B cell (primary cell): ENCODE data around the gene DDRGK1.

Experiments used
- EZH2 ChIP-seq: IDR thresholded peaks from 2 replicates; pipeline ENCODE4 v1.6.1; 2012; ENCODE audit warnings: borderline replicate concordance, low read depth, mild to moderate bottlenecking, moderate library complexity, low read length; ENCODE audit not compliant: insufficient read depth, poor library complexity, severe bottlenecking
- TF ChIP-seq, protein P1 (sequence below): fragments of 200-600 bp; IDR thresholded peaks from one replicate; pipeline ENCODE4 v1.8.0; 2022; ENCODE audit warnings: antibody characterized with exemption, mild to moderate bottlenecking

DNA sequence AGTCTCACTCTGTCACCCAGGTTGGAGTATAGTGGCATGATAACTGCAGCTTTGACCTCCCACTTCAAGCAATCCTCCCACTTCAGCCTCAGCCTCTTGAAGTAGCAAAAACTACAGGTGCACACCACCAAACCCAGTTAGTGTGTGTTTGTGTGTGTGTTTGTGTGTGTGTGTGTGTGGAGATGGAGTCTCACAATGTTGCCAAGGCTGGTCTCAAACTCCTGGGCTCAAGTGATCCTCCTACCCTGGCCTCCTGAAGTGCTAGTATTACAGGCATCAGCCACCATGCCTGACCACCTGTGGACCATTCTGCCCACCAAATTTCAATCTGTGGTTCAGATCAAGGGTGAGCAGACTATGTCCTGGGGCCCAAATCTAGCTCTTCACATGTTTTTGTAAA is 53.6 kb downstream of the DDRGK1 start:
- TF ChIP-seq, protein P1, sequence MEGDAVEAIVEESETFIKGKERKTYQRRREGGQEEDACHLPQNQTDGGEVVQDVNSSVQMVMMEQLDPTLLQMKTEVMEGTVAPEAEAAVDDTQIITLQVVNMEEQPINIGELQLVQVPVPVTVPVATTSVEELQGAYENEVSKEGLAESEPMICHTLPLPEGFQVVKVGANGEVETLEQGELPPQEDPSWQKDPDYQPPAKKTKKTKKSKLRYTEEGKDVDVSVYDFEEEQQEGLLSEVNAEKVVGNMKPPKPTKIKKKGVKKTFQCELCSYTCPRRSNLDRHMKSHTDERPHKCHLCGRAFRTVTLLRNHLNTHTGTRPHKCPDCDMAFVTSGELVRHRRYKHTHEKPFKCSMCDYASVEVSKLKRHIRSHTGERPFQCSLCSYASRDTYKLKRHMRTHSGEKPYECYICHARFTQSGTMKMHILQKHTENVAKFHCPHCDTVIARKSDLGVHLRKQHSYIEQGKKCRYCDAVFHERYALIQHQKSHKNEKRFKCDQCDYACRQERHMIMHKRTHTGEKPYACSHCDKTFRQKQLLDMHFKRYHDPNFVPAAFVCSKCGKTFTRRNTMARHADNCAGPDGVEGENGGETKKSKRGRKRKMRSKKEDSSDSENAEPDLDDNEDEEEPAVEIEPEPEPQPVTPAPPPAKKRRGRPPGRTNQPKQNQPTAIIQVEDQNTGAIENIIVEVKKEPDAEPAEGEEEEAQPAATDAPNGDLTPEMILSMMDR: no peak
- no peak for TF ChIP-seq EZH2
